Gastroesophageal sphincter (tissue), 3 donors: ENCODE data around the gene PTPRK.

Source experiments
- EP300 ChIP-seq: sonication (generic); formaldehyde crosslinking; IDR thresholded peaks from one replicate; pipeline ENCODE4 v1.6.1; 2017; ENCODE audit warnings: antibody characterized with exemption, mild to moderate bottlenecking
- POLR2A ChIP-seq, 2 donors: fragments of 450-650 bp; IDR thresholded peaks; one replicate each; pipeline ENCODE4 v1.6.1; 2017; ENCODE audit warnings: antibody characterized with exemption in 2 of 2, mild to moderate bottlenecking in 2 of 2, moderate library complexity in 1 of 2
- POLR2AphosphoS5 ChIP-seq: sonication (generic); formaldehyde crosslinking; IDR thresholded peaks from one replicate; pipeline ENCODE4 v1.6.1; 2017; ENCODE audit warnings: antibody characterized with exemption
- TF ChIP-seq, protein P1 (sequence below), 4 experiments: fragments of 200-600 bp in 2 of 4; fragments of 450-650 bp in 2 of 4; sonication (generic) in 1 of 4; IDR thresholded peaks; one replicate each; pipeline ENCODE4 v1.5.1; 2017 to 2019; ENCODE audit warnings: antibody characterized with exemption in 4 of 4, mild to moderate bottlenecking in 2 of 4, moderate library complexity in 2 of 4

DNA sequence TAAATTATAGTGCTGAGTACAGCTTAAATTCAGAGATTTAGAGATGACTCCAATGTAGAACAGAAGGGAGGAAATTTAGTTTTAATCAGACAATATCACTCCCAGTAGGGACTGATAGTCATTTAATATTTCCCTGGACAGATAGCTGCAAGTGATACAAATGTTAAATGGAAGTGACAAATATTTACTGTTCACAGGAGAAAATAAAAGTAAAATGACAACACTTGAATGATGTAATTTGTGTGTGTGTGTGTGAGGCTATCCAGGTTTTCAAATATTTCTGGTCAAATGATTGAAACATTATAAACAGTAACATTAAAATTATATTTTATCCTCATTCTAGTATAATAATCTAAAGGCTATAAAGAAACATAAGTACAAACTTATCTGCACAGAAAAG, 399.2 kb downstream of the PTPRK start:
- TF ChIP-seq POLR2A (IDR thresholded peaks at IDR 0.05) (no peak), EP300 (no peak), POLR2AphosphoS5 (no peak)
- TF ChIP-seq, protein P1, sequence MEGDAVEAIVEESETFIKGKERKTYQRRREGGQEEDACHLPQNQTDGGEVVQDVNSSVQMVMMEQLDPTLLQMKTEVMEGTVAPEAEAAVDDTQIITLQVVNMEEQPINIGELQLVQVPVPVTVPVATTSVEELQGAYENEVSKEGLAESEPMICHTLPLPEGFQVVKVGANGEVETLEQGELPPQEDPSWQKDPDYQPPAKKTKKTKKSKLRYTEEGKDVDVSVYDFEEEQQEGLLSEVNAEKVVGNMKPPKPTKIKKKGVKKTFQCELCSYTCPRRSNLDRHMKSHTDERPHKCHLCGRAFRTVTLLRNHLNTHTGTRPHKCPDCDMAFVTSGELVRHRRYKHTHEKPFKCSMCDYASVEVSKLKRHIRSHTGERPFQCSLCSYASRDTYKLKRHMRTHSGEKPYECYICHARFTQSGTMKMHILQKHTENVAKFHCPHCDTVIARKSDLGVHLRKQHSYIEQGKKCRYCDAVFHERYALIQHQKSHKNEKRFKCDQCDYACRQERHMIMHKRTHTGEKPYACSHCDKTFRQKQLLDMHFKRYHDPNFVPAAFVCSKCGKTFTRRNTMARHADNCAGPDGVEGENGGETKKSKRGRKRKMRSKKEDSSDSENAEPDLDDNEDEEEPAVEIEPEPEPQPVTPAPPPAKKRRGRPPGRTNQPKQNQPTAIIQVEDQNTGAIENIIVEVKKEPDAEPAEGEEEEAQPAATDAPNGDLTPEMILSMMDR (IDR thresholded peaks at IDR 0.05) = no peak
